Measurements from ENCODE around the gene AHR. TPM values are rescaled to one million over a fixed set of nuclear protein-coding genes. Genes with fewer than 3 reads are reported as not detected.
"Not testable (repeated sequence)": the region's sequence is repeated elsewhere in the genome, so short reads cannot be mapped to it uniquely, and the experiment has no call there.

Gene AHR
- total RNA-seq, 1 experiment from 2014 or later: 39.0 TPM

DNA sequence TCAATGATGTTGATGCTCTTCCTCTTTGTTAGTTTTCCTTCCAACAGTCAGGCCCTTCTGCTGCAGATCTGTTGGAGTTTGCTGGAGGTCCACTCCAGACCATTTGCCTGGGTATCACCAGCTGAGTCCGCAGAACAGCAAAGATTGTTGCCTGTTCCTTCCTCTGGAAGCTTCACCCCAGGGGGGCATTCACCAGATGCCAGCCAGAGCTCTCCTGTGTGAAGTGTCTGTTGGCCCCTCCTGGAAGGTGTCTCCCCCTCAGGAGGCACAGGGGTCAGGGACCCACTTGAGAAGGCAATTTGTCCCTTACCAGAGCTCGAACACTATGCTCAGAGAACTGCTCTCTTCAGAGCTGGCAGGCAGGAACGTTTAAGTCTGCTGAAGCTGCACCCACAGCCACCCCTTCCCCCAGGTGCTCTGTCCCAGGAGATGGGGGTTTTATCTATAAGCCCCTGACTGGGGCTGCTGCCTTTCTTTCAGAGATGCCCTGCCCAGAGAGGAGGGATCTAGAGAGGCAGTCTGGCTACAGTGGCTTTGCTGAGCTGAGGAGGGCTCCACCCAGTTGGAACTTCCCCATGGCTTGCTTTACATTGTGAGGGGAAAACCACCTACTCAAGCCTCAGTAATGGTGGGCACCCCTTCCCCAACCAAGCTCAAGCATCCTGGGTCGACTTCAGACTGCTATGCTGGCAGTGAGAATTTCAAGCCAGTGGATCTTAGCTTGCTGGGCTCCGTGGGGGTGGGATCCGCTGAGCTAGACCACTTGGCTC lies 55.4 kb downstream of the AHR start:
- CTCF ChIA-PET; POLR2A ChIA-PET; DNase-seq; H3K4me1 ChIP-seq; H3K9me3 ChIP-seq; intact Hi-C loops (cut with micrococcal nuclease; ENCODE audit: unreplicated experiment); H3K36me3 ChIP-seq (ENCODE audit: control insufficient read depth, insufficient read depth, low read length); H3K27ac Mint-ChIP-seq (ENCODE audit: unreplicated experiment); BruUV-seq (replicated peaks); H3K27me3 Mint-ChIP-seq (ENCODE audit: insufficient read depth, unreplicated experiment); H3K27me3 ChIP-seq (replicated peaks; ENCODE audit: control insufficient read depth, insufficient read depth, low read length); H3K4me3 Mint-ChIP-seq (ENCODE audit: unreplicated experiment); H3K4me3 ChIP-seq (ENCODE audit: low read depth, low read length); H3K4me1 Mint-ChIP-seq (ENCODE audit: low read depth, unreplicated experiment): not testable (repeated sequence)
- H3K36me3 Mint-ChIP-seq (ENCODE audit: insufficient read depth, unreplicated experiment): peaks cover 21% of the 10 kb centered on the region
- H3K9me3 Mint-ChIP-seq (ENCODE audit: unreplicated experiment): peaks cover 21% of the 10 kb centered on the region

- Histone ChIP-seq H3K4me1 (no peaks in the 10 kb centered on the region), H3K36me3 (ENCODE audit: control insufficient read depth, insufficient read depth, low read length) (no peaks in the 10 kb centered on the region), H3K27me3 (replicated peaks; ENCODE audit: control insufficient read depth, insufficient read depth, low read length) (no peaks in the 10 kb centered on the region), H3K4me3 (ENCODE audit: low read depth, low read length) (no peak overlapping the region), H3K9me3 (peaks cover under 1% of the 10 kb centered on the region; the same call in 1 of the 2 replicates)
- no peak for DNase-seq
- TF ChIP-seq CTCF (IDR thresholded peaks at IDR 0.05; ENCODE audit: insufficient read depth in 1 of 2, low read depth in 1 of 2, low read length in 1 of 2, severe bottlenecking in 1 of 2, unreplicated experiment in 1 of 2): no peak
- intact Hi-C loops (cut with micrococcal nuclease; ENCODE audit: unreplicated experiment): no loop called here
- Mint-ChIP-seq H3K4me1 (ENCODE audit: low read depth, unreplicated experiment) (no peaks in the 10 kb centered on the region), H3K4me3 (ENCODE audit: unreplicated experiment) (no peak overlapping the region), H3K36me3 (ENCODE audit: insufficient read depth, unreplicated experiment) (peaks cover 21% of the 10 kb centered on the region), H3K27ac (ENCODE audit: unreplicated experiment) (no peak overlapping the region), H3K9me3 (ENCODE audit: unreplicated experiment) (peaks cover 21% of the 10 kb centered on the region), H3K27me3 (ENCODE audit: insufficient read depth, unreplicated experiment) (no peaks in the 10 kb centered on the region)
- no TSS peak for BruUV-seq (replicated peaks)
- ChIA-PET CTCF (no interaction called here), POLR2A (no interaction called here)
These were observed 56.0 kb downstream of the AHR start for GRCh38 chr7:17354473-17354872.

- Mint-ChIP-seq H3K36me3 (ENCODE audit: insufficient read depth, unreplicated experiment) (peaks cover 21% of the 10 kb centered on the region), H3K27ac (ENCODE audit: unreplicated experiment) (no peak overlapping the region), H3K27me3 (ENCODE audit: insufficient read depth, unreplicated experiment) (no peaks in the 10 kb centered on the region), H3K4me3 (ENCODE audit: unreplicated experiment) (no peak overlapping the region), H3K9me3 (ENCODE audit: unreplicated experiment) (peaks cover 18% of the 10 kb centered on the region), H3K4me1 (ENCODE audit: low read depth, unreplicated experiment) (no peaks in the 10 kb centered on the region)
- intact Hi-C loops (cut with micrococcal nuclease; ENCODE audit: unreplicated experiment): no loop called here
- Histone ChIP-seq H3K36me3 (ENCODE audit: control insufficient read depth, insufficient read depth, low read length) (no peaks in the 10 kb centered on the region), H3K4me1 (no peaks in the 10 kb centered on the region), H3K9me3 (no peaks in the 10 kb centered on the region), H3K4me3 (ENCODE audit: low read depth, low read length) (no peak overlapping the region), H3K27me3 (replicated peaks; ENCODE audit: control insufficient read depth, insufficient read depth, low read length) (no peaks in the 10 kb centered on the region)
- POLR2A ChIA-PET: no interaction called here
- CTCF ChIA-PET: no interaction called here
- TF ChIP-seq CTCF (IDR thresholded peaks at IDR 0.05; ENCODE audit: insufficient read depth in 1 of 2, low read depth in 1 of 2, low read length in 1 of 2, severe bottlenecking in 1 of 2, unreplicated experiment in 1 of 2): no peak
- BruUV-seq (replicated peaks): no TSS peak
- DNase-seq: no peak
These were observed 56.6 kb downstream of the AHR start for GRCh38 chr7:17355050-17355449.

Measured in Caco-2 (cell line).